BLaER1 treated with 17β-estradiol and CSF1 and Interleukin-3, amounts not matched to agents 10 nM and 100 nM (cell line): ENCODE results near the gene SMIM33.

ENCODE experiments used
- H3K27ac ChIP-seq, 11 experiments: shearing (Covaris generic); formaldehyde crosslinking; 2 replicates each; pipeline ENCODE4 v1.8.1; 2022
- H3K27me3 ChIP-seq, 11 experiments: shearing (Covaris generic); formaldehyde crosslinking; 2 replicates each; pipeline ENCODE4 v1.8.1; 2022
- H3K36me3 ChIP-seq, 11 experiments: shearing (Covaris generic); formaldehyde crosslinking; 2 replicates each; pipeline ENCODE4 v1.8.1; 2022
- H3K4me1 ChIP-seq, 10 experiments: shearing (Covaris generic); formaldehyde crosslinking; 2 replicates each; pipeline ENCODE4 v1.8.1; 2022
- H3K4me2 ChIP-seq, 11 experiments: shearing (Covaris generic); formaldehyde crosslinking; 2 replicates each; pipeline ENCODE4 v1.8.1; 2022
- H3K4me3 ChIP-seq, 10 experiments: shearing (Covaris generic); formaldehyde crosslinking; 2 replicates each; pipeline ENCODE4 v1.8.1; 2022
- H3K9ac ChIP-seq, 11 experiments: shearing (Covaris generic); formaldehyde crosslinking; 2 replicates each; pipeline ENCODE4 v1.8.1; 2022
- H3K9me3 ChIP-seq, 11 experiments: shearing (Covaris generic); formaldehyde crosslinking; replicated peaks in 1 of 11; 2 replicates each; pipeline ENCODE4 v1.8.1; 2022
- H4K20me1 ChIP-seq, 11 experiments: shearing (Covaris generic); formaldehyde crosslinking; 2 replicates each; pipeline ENCODE4 v1.8.1; 2022
- Cebpa-rat ChIP-seq, 11 experiments: shearing (Covaris generic); IDR thresholded peaks; 2 replicates each; pipeline ENCODE4 v1.8.1; 2022

SMIM33 gene

DNA sequence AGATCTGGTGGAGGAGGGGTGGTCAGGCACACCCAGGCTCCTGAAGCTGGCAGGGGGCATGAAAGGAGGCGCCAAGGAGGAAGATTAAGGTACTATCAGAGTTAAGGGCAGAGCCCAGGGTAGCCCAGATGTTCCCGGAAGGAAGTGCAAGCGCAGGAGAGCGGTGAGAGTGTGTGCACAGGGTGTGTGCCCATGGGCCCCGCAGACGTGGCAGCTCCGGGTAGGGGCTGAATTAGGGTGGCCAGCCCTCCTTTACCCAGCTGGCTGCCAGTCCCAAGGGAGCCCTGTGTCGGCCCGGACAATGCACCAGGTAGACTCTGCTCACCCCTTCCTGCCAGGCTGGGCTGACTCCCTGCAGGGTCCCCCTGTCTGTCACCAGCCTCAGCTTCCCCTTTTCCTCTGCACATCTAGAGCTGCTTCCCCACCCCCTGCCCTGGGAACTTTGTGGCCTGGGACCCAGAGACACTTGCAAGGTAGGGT, at the start of gene SMIM33:
SMIM33 (plus strand) TSS at position 184 of the 480 bp plus-strand sequence; CDS start at position 302, 118 bp downstream.
- no peaks in the 10 kb centered on the region for H3K9me3 ChIP-seq
- peak within 1 kb of the TSS in 6 of 10 experiments; percentile 9 to 57 (median 36); a peak in 7 of 20 replicates for H3K4me3 ChIP-seq
- no peak for TF ChIP-seq Cebpa-rat (IDR thresholded peaks at IDR 0.05)
- peaks cover 0 to 19% (median 4%) of the 10 kb centered on the region in 11 experiments; a peak in 14 of 22 replicates for H3K36me3 ChIP-seq
- peak within 1 kb of the TSS; percentile 82 to 100 (median 95) for H3K4me2 ChIP-seq
- peak within 1 kb of the TSS in 9 of 11 experiments; percentile 34 to 77 (median 67); a peak in 17 of 22 replicates for H3K9ac ChIP-seq
- H4K20me1 ChIP-seq, result peaks cover 0 to 11% (median 0%) of the 10 kb centered on the region in 11 experiments; a peak in 3 of 22 replicates
- peaks cover 69 to 89% (median 79%) of the 10 kb centered on the region in 10 experiments for H3K4me1 ChIP-seq
- H3K27ac ChIP-seq, result peak within 1 kb of the TSS in 9 of 11 experiments; percentile 55 to 92 (median 84); a peak in 18 of 22 replicates
- no peaks in the 10 kb centered on the region for H3K27me3 ChIP-seq

DNA sequence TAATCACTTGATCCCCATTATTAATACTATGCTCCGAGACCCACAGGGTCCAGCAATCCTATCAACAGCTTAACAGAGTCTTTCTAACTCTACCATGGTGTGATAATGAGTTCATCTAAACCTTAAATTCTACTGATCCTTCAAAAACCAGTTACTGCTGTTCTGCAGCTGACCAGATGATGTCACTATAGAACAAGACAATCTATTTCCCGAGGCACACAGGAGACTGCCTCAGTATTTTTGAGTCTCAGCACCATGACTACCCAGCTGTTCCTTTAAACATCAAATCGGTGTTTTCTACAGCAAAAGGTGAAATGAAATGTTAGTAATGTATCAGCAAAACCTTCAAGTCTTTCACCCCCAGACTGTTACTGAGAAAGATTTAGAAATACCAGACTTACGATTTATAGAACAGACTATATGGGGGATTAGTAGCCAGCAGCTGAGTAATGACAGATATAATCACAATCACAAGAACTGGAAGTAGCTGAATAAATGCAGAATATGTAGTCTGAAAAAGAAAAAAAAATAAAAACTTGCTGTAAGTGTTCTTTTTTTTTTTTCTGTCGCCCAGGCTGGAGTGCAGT, 48.4 kb upstream of the SMIM33 start:
- Histone ChIP-seq H4K20me1 (no peaks in the 10 kb centered on the region), H3K27ac (peak overlapping the region in 1 of 11 experiments; percentile 41; a peak in 1 of 22 replicates), H3K4me2 (no peak overlapping the region), H3K4me3 (no peak overlapping the region), H3K27me3 (no peaks in the 10 kb centered on the region), H3K36me3 (peaks cover 17 to 70% (median 41%) of the 10 kb centered on the region in 11 experiments), H3K9ac (no peak overlapping the region), H3K4me1 (peaks cover 28 to 51% (median 36%) of the 10 kb centered on the region in 10 experiments), H3K9me3 (no peaks in the 10 kb centered on the region; a peak in 1 of 22 replicates)
- no peak for TF ChIP-seq Cebpa-rat (IDR thresholded peaks at IDR 0.05)

DNA sequence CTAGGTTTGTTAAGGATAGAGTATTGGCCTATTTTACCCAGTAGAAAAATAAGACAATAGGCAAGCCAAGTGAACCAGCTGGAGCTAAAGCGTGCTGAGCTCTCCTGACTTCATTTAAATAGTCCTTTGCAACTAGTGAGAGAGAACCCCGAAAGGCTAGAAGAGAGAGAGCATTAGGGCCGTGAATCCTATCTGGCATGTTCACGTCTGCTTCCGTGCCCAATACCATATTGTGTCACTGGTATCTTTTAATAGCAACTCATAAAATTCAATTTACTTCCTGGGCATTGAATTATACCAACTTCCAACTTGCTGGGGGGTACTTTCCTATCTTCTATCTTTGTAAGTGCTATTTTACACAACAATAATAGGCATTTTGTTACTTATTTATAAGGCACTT, 45.3 kb upstream of the SMIM33 start:
- TF ChIP-seq Cebpa-rat (IDR thresholded peaks at IDR 0.05), result no peak
- H3K4me3 ChIP-seq, result no peak overlapping the region
- H4K20me1 ChIP-seq, result no peaks in the 10 kb centered on the region
- H3K36me3 ChIP-seq, result peaks cover 21 to 68% (median 46%) of the 10 kb centered on the region in 11 experiments
- peaks cover 0 to 24% (median 11%) of the 10 kb centered on the region in 10 experiments; a peak in 13 of 20 replicates for H3K4me1 ChIP-seq
- H3K9me3 ChIP-seq, result no peaks in the 10 kb centered on the region
- no peaks in the 10 kb centered on the region for H3K27me3 ChIP-seq
- no peak overlapping the region for H3K9ac ChIP-seq
- H3K4me2 ChIP-seq, result no peak overlapping the region
- no peak overlapping the region for H3K27ac ChIP-seq

DNA sequence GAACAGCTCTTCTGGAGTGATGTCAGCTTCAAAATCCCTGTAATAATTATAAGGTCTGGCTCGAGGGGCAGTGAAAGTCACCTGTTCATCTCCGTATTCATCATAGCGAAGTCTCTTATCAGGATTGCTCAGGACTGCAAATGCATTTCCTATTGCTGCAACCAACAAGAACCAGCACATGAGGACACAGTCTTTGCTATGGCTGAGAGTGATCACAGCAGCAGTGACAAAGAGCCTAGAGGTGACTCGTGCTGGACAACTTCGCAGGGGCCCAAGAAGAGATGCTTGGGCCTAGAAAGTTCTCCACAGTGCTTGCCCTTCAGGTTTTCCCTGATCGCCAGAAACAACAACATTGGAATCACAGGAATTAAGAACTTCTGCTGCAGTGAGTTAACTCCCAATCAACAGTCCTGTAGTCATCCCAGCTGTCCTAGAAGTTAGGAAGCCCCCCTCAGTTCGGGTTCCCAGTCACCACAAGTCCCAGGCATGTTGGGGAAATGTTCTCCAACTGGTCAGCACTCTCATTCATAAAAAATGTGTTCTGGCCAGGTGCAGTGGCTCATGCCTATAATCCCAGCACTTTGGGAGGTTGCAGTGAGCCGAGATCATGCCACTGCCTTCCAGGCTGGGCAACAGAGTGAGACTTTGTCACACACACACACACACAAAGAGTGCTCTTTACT, 44.5 kb upstream of the SMIM33 start:
- Histone ChIP-seq H3K4me3 (no peak overlapping the region), H3K27me3 (no peaks in the 10 kb centered on the region), H3K9me3 (no peaks in the 10 kb centered on the region), H3K4me2 (no peak overlapping the region), H3K9ac (no peak overlapping the region), H3K4me1 (peaks cover 0 to 22% (median 11%) of the 10 kb centered on the region in 10 experiments; a peak in 11 of 20 replicates), H4K20me1 (no peaks in the 10 kb centered on the region), H3K36me3 (peaks cover 18 to 68% (median 45%) of the 10 kb centered on the region in 11 experiments), H3K27ac (no peak overlapping the region)
- no peak for TF ChIP-seq Cebpa-rat (IDR thresholded peaks at IDR 0.05)

DNA sequence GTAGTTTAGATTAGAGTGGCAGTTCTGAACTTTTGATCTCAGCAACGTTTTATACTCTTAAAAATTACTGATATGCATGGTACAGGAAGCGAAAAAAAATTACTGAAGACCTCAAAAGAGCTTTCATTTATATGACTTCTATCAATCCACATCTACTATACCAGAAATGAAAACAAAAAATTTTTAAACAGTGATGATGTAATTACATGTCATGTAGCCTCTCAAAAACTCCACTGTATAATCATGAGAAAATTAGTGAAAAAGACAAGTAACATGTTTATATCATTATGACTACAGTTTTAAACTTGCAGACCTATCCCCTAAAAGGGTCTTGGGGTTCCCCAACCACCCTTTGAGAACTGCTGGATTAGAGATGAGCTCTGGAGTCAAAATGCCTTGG, 40.8 kb upstream of the SMIM33 start:
- Histone ChIP-seq H3K9me3 (no peaks in the 10 kb centered on the region), H3K9ac (no peak overlapping the region), H3K36me3 (peaks cover 20 to 71% (median 43%) of the 10 kb centered on the region in 11 experiments; a peak in 21 of 22 replicates), H3K27me3 (no peaks in the 10 kb centered on the region), H4K20me1 (no peaks in the 10 kb centered on the region), H3K27ac (no peak overlapping the region), H3K4me2 (no peak overlapping the region), H3K4me1 (no peaks in the 10 kb centered on the region), H3K4me3 (no peak overlapping the region)
- no peak for TF ChIP-seq Cebpa-rat (IDR thresholded peaks at IDR 0.05)

DNA sequence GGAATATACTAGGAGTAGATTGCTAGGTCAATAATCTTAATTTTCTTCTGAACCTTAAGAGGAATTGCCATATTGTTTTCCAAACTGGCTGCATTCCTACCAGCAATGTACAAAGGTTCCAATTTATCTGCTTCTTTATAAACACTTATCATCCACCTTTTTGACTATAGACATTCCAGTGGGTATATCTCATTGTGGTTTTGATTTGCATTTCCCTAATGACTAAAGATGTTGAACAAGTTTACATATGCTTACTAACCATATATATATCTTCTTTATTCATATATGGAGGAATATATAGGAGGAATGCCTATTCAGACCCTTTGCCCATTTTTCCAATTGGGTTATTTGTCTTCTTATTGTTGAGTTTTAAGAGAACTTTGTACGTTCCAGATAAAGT, 39.1 kb upstream of the SMIM33 start:
- Histone ChIP-seq H3K4me2 (no peak overlapping the region), H4K20me1 (no peaks in the 10 kb centered on the region), H3K4me1 (no peaks in the 10 kb centered on the region), H3K27ac (no peak overlapping the region), H3K36me3 (peaks cover 13 to 55% (median 35%) of the 10 kb centered on the region in 11 experiments; a peak in 20 of 22 replicates), H3K9me3 (no peaks in the 10 kb centered on the region), H3K9ac (no peak overlapping the region), H3K27me3 (no peaks in the 10 kb centered on the region), H3K4me3 (no peak overlapping the region)
- TF ChIP-seq Cebpa-rat (IDR thresholded peaks at IDR 0.05), result no peak

DNA sequence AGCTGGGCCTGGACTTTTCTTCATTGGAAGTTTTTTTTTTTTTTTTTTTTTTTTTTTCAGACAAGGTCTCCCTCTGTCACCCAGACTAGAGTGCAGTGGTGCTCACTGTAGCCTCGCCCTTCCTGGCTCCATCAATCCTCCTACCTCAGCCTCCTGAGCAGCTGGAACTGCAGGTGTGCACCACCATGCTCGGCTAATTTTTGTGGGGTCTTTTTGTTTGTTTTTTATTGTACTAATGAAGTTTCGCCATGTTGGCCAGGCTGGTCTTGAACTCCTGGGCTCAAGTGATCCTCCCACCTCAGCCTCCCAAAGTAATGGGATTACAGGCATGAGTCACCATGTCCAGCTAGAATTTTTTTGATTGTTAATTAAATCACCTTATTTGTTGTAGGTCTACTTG, 35.1 kb upstream of the SMIM33 start:
- H4K20me1 ChIP-seq, result no peaks in the 10 kb centered on the region
- peaks cover 6 to 42% (median 21%) of the 10 kb centered on the region in 11 experiments; a peak in 12 of 22 replicates for H3K36me3 ChIP-seq
- peaks cover 12 to 20% (median 14%) of the 10 kb centered on the region in 10 experiments for H3K4me1 ChIP-seq
- TF ChIP-seq Cebpa-rat (IDR thresholded peaks at IDR 0.05), result no peak
- H3K9me3 ChIP-seq, result no peaks in the 10 kb centered on the region
- no peak overlapping the region for H3K27ac ChIP-seq
- H3K4me3 ChIP-seq, result no peak overlapping the region
- no peaks in the 10 kb centered on the region for H3K27me3 ChIP-seq
- H3K9ac ChIP-seq, result no peak overlapping the region
- H3K4me2 ChIP-seq, result no peak overlapping the region

DNA sequence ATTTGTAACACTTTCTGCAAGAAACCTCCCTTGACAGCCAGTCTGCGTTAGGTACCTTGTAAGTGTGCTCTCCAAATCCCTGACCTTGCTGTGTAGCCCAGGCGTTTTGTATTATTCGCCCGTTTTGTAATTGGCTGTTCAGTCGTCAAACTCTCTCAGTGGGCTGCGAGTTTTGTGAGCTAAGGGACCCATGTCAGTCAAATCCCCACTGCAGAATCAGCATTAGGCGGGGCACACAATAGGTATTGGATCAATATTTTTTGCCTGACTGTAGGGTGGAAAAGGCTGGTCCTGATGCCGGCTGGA, 32.1 kb upstream of the SMIM33 start:
- TF ChIP-seq Cebpa-rat (IDR thresholded peaks at IDR 0.05), result no peak
- Histone ChIP-seq H3K9ac (peak overlapping the region; percentile 24 to 94 (median 90); a peak in 14 of 22 replicates), H3K36me3 (peaks cover 6 to 31% (median 18%) of the 10 kb centered on the region in 11 experiments; a peak in 12 of 22 replicates), H3K4me2 (peak overlapping the region; percentile 73 to 94 (median 80)), H3K4me1 (peaks cover 22 to 38% (median 29%) of the 10 kb centered on the region in 10 experiments), H4K20me1 (no peaks in the 10 kb centered on the region), H3K9me3 (no peaks in the 10 kb centered on the region), H3K4me3 (peak overlapping the region; percentile 71 to 90 (median 80)), H3K27ac (0 out of 22 replicates have a peak overlapping the region, but pooled peaks of 2 of the 11 experiments have one; percentile 87 to 94), H3K27me3 (no peaks in the 10 kb centered on the region)
